DLD1 (cell line): ENCODE measurements around the gene JAKMIP1.
"Not testable (repeated sequence)": the region's sequence is repeated elsewhere in the genome, so short reads cannot be mapped to it uniquely, and the experiment has no call there.

ENCODE experiments used
- in situ Hi-C: cut with HindIII; loops from 2 replicates; pipeline ENCODE4 v1.10.0; 2017; ENCODE audit warnings: low sequenced_read_pairs

The JAKMIP1 gene

DNA sequence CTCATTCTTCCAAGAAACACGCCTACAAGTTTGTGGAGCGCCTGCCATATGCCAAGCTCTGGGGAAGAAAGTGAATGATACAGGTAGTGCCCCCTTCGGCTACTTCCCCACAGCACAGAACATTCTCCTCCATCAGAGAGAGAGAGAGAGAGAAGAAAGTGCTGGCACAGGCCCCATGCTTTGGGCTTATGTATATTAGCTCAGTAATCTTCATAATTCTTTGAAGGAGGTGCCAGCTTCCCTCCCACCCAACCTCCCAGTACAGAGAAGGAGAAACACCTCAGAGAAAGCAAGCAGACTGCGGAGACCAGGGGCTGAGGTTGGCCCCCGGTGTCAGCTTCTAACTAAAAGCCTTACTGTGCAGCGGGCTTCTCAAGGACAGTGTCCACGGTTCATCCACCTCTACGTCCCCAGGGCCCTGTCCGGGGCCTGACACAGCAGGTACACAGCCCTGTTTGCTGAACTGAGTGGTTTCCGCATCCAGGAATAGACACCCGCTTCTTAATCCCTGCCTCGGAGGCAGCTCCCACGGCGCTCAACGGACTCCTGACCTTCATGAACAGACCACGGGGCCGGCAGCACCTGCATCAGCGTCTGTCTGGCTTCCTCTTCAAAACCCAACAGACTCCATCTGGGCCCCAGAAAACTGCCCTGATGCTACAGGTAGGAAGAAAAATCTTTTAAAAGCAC is 50.2 kb downstream of the JAKMIP1 start:
- in situ Hi-C loops = no loop called here

DNA sequence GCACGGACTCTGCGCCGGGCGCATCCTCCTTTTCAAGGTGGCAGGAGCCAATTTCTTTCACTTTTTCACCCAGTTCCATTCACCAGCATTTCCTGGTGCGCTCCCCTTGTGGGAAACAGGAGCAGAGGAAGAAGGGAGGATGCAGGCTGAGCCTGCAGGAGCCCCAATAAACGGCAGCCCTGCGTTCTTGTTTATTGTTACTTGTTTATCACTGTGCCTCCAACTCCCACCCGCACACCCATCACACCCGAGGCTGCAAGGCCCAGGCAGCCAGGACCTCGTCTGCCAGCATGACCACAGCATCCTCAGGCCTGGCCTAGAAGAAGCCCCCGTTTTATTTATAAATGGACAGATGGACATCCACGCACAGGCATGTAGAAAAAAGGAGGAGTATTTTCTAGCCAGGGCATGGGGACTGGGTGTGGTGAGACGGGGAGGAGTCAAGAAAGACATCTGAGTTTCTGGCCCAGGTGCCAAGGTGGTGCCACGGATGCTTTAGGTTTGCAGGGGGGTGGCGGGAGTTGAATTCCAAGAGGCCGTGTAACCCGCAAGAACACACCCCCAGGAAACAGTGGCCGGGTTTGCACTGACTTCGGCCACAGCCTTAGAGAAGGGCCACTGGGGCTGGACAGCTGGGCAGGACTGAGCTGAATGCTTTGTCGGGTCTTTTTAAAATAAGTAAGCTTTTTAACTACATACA is 51.7 kb downstream of the JAKMIP1 start:
- in situ Hi-C loops = no loop called here

DNA sequence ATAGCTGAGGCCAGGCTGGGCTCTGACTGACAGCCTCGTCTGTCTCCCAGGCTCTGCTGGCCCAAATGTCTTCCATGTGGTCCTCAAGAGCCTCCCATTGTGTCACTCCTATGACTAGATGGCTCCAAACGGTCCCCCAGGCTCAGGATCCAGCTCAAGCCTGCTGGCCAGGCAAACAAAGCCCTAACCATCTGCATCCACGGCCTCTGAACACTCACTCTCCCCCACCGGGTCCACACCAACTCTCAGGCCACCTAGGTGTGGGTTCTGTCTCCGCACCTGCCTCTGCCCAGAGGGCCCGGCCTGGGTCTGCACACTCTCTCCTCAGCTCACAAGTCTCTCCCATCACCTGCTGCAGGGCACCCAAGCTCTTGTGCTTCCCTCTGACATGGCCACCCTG is 52.9 kb downstream of the JAKMIP1 start:
- in situ Hi-C loops = no loop called here

DNA sequence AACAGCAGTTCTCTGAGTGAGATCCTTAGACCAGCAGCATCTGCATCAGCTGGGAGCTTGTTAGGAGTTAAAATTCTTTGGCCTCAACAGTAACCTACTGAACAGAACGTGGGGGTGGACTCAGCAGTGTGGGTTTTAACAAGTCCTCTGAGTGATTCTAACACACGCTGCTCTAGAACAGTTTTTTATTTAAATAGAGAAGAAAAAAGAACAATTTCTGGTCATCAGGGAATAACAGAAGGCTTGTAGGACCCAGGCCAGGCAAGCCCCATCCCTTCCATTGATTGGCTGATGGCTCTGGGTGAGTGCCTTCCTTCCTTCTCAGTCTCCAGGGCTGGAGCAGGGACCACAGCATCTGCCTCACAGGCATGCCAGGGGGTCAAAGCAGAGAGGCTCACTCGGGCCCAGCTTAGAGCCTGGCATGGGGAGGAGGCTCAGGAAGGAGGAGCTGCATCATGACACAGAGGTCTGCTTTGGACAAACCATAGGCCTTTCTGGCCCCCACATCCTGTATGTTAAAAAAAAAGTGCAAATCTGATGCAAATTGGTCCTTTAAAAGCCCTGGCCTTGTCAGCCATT is 56.7 kb downstream of the JAKMIP1 start:
- in situ Hi-C loops = no loop called here

- in situ Hi-C loops = no loop called here
These were observed 57.3 kb downstream of the JAKMIP1 start for GRCh38 chr4:6142935-6143602.

GRCh38 chr4:6142511-6142910 is 57.8 kb downstream of the JAKMIP1 start:
- in situ Hi-C loops = no loop called here

- in situ Hi-C loops = no loop called here
These were observed 58.8 kb downstream of the JAKMIP1 start for GRCh38 chr4:6141554-6141953.

DNA sequence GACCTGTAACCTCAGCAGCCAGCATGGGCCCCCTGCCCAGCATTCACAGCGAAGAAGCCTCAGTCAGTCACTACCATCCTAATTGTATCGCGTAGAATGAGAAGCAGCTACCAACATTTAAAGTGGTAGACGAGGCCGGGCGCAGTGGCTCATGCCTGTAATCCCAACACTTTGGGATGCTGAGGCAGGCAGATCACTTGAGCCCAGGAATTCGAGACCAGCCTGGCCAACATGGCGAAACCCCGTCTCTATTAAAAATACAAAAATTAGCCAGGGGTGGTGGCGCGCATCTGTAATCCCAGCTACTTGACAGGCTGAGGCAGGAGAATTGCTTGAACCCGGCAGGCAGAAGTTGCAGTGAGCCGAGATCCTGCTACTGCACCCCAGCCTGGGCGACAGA is 59.3 kb downstream of the JAKMIP1 start:
- in situ Hi-C loops = not testable (repeated sequence)

GRCh38 chr4:6137747-6138135 is 62.6 kb downstream of the JAKMIP1 start:
- in situ Hi-C loops = no loop called here

DNA sequence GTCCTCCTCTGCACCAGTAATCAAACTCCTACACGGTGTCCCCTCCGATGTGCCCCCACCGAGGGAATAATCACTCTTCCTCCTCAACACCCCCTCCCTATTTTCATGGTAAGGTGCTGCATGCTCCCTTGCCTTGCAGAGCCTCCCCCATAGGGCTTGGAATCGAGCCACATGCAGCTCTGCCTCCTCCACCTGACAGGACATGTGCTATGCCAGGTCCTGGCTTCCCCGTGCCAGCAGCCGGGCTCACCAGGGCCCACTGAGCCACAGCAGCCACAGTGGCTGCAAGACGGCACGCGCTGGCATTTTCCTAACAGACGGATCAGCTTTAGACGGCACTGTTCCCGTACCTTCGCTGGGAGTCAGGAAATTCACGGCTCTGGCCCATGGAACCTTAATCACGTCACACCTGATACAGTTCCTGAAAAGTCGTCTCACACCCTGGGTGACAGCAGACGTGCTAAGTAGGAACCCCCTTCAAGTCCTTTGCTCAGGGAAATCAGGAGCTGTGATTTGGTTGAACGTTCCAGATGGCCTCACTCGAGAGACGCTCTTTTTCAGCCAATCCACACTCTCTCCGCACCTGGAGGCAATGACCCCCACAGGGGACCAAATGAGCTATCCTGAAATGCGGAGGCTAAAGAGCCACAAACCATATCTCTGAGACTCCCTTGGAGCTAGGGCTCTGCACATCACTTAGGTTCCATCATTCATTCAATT is 63.2 kb downstream of the JAKMIP1 start:
- in situ Hi-C loops = no loop called here

- in situ Hi-C loops = no loop called here
These were observed 65.6 kb downstream of the JAKMIP1 start for GRCh38 chr4:6134612-6135220.

DNA sequence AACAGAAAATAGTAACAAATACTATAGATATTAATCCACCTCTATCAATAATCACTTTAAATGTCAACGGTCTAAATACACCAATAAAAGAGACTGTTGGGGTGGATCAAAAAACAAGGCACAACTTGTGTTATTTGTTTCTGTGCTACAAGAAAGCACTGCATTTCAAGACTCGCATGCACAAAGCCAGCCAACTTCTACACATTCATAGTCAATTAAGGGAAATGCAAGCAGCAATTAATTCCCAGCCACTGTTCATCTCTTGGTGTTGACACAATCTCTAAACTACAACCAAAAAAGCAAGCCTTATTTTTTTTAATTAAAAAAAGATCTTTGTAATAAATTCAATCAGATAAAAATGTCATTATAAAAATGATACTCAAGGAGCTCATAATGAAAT is 67.6 kb downstream of the JAKMIP1 start:
- in situ Hi-C loops = no loop called here

- in situ Hi-C loops = no loop called here
These were observed 72.0 kb downstream of the JAKMIP1 start for GRCh38 chr4:6128221-6128850.

- in situ Hi-C loops = no loop called here
These were observed 73.2 kb downstream of the JAKMIP1 start for GRCh38 chr4:6126971-6127745.

GRCh38 chr4:6125103-6125651 is 75.2 kb downstream of the JAKMIP1 start:
- in situ Hi-C loops = no loop called here

DNA sequence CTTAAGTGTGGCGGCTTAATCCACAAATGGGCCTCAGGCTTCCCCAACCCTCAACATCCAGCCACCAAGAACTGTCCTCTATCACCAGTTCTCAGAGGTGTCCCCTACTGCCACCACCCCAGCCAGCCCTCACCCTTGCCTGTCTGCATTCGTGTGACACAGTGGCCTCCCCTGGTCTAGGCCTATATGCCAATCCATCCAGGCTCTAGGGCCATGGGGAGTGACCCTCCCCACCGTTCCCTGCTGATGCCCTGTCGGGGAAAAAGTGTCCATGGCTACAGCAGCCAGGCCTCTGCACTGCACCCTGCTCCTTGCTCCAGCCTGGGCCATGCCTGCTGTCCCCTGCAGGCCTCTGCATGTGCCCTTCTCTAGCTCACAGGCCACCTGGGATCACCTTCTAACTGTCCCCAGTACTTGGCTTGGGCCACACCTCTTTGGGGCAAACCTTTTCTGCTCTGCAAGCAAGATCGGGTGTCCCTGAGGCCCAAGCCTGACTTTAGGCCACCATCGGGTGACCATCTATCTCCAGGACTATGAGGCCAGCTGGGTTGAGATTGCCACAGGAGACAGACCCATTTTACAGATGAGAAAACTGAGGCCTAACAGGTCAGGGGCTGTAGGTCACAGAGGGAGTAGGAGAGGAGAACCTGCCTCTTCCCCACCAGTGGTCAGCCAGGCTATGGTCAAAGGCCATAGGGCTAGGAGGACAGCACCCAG is 75.8 kb downstream of the JAKMIP1 start:
- in situ Hi-C loops = no loop called here

DNA sequence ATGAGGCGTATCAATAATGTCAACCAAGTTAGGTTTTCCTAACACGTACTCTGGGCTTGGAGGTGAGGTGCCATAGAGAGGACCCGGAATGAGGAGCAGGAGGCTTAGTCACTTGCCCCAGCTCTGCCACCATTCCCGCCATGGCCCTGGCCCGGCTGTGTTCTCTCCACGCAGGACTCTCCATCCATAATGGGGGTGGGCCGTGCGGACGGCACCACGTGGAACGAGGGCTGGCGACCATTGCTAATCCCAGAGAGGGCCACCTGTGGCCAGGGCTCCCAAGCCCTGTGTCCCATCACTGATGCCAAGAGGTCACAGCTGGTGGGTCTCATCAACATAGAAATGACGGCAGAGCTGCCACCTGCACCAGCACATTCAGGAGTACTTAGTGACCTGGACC is 76.4 kb downstream of the JAKMIP1 start:
- in situ Hi-C loops = no loop called here

DNA sequence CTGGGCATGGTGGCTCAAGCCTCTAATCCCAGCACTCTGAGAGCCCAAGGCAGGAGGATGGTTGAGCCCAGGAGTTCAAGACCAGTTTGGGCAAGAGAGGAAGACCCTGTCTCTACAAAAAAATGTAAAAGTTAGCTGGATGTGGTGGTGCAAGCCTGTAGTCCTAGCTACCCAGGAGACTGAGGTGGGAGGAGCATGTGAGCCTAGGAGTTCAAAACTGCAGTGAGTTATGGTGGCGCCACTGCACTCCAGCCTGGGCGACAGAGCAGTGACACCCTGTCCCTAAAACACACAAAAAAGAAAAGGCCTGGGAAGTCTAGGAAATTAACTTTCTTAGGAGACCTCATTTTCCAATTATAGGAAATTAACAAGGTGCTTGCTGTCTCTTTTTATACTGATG is 76.8 kb downstream of the JAKMIP1 start:
- in situ Hi-C loops = no loop called here

DNA sequence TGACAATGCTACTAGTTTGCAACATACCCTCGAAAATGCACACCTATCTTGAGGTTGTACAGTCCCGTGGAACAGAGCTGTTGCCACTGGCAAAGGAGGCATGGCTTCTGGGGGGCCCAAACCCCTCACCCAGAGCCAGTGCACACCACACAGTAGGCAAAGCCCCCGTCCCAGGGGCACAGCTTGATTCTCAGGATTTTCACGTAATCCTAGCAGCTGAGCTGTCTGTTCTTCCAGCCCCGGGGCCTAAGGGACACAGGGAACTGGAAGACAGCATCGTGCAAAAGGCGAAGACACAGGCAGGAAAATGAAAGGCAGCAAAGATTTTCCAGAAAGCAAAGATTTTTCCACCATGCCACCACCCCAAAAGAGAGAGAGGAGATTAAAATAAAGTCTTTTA is 77.2 kb downstream of the JAKMIP1 start:
- in situ Hi-C loops = no loop called here
